IMR-90 (cell line): ENCODE measurements around the gene CC2D2B. TPM values are rescaled to one million over a fixed set of nuclear protein-coding genes. Genes with fewer than 3 reads are reported as not detected.

ENCODE experiments used
- ATAC-seq: fragments of 200-7000 bp; cut with Tn5 transposase; 2 replicates; pipeline ENCODE4 v1.9.1; 2020; ENCODE audit warnings: low read depth, mild to moderate bottlenecking, moderate library complexity
- BruUV-seq: library from RNA; stranded (reverse); fragments of 400-500 nt; replicated peaks from 2 replicates; lab custom pipeline; 2021; lab: Mats Ljungman, UMichigan
- CTCF ChIA-PET: fragments of 300-600 bp; formaldehyde crosslinking; extraction: SDS; loops from one replicate; lab custom pipeline; 2021; ENCODE audit warnings: antibody characterized with exemption; lab: Yijun Ruan, JAX
- POLR2A ChIA-PET: fragments of 300-600 bp; sonication (Branson Sonifier 250); formaldehyde crosslinking; loops from one replicate; lab custom pipeline; 2022; ENCODE audit warnings: antibody characterized with exemption; ENCODE audit not compliant: unreplicated experiment; lab: Charles Lee
- DNase-seq: peaks from one replicate; pipeline ENCODE4 v3.0.0; 2013
- H2AFZ ChIP-seq: replicated peaks from 2 replicates; pipeline ENCODE3; 2013; ENCODE audit warnings: low read length, mild to moderate bottlenecking; ENCODE audit not compliant: poor library complexity
- H2AK5ac ChIP-seq: 2 replicates; pipeline ENCODE4 v1.6.1; 2013; ENCODE audit warnings: low read depth, low read length, inconsistent platforms
- H2AK9ac ChIP-seq: replicated peaks from 2 replicates; pipeline ENCODE3; 2013; ENCODE audit warnings: mild to moderate bottlenecking, low read depth, low read length, moderate library complexity; ENCODE audit not compliant: poor library complexity
- H2BK120ac ChIP-seq: 2 replicates; pipeline ENCODE4 v1.6.1; 2013; ENCODE audit warnings: low read depth, low read length, inconsistent platforms
- H2BK15ac ChIP-seq: 3 replicates; pipeline ENCODE4 v1.6.1; 2013; ENCODE audit warnings: low read depth, low read length, inconsistent platforms
- H2BK20ac ChIP-seq: 2 replicates; pipeline ENCODE4 v1.6.1; 2013; ENCODE audit warnings: low read depth, mild to moderate bottlenecking, inconsistent platforms, low read length, moderate library complexity
- H2BK5ac ChIP-seq: 2 replicates; pipeline ENCODE4 v1.6.1; 2013; ENCODE audit warnings: mild to moderate bottlenecking, low read depth, low read length, inconsistent platforms; ENCODE audit not compliant: poor library complexity, severe bottlenecking
- H3K14ac ChIP-seq: replicated peaks from 2 replicates; pipeline ENCODE4 v1.6.1; 2013; ENCODE audit warnings: low read depth, low read length, inconsistent platforms
- H3K18ac ChIP-seq: 2 replicates; pipeline ENCODE4 v1.6.1; 2013; ENCODE audit warnings: low read depth, low read length, control low read depth
- H3K23ac ChIP-seq: 2 replicates; pipeline ENCODE4 v1.6.1; 2013; ENCODE audit warnings: low read depth, low read length, inconsistent platforms
- H3K27ac ChIP-seq: 2 replicates; pipeline ENCODE4 v1.5.1; 2013; ENCODE audit warnings: mild to moderate bottlenecking, control low read depth, low read length; ENCODE audit not compliant: insufficient read depth
- H3K27me3 ChIP-seq: 2 replicates; pipeline ENCODE4 v1.6.1; 2013; ENCODE audit warnings: low read length; ENCODE audit not compliant: control insufficient read depth, insufficient read depth
- H3K36me3 ChIP-seq: 2 replicates; pipeline ENCODE4 v1.6.1; 2013; ENCODE audit warnings: low read length, mixed read lengths; ENCODE audit not compliant: control insufficient read depth, insufficient read depth
- H3K4ac ChIP-seq: 2 replicates; pipeline ENCODE4 v1.6.1; 2013; ENCODE audit warnings: low read depth, low read length, inconsistent platforms
- H3K4me1 ChIP-seq: 2 replicates; pipeline ENCODE4 v1.6.1; 2013; ENCODE audit warnings: low read length, mixed read lengths; ENCODE audit not compliant: control insufficient read depth, insufficient read depth
- H3K4me2 ChIP-seq: 2 replicates; pipeline ENCODE4 v1.6.1; 2013; ENCODE audit warnings: low read depth, mild to moderate bottlenecking, control low read depth, low read length, moderate library complexity
- H3K4me3 ChIP-seq: 2 replicates; pipeline ENCODE4 v1.5.1; 2013; ENCODE audit warnings: low read depth, mild to moderate bottlenecking, control low read depth, low read length, moderate library complexity; ENCODE audit not compliant: insufficient read depth
- H3K56ac ChIP-seq: 2 replicates; pipeline ENCODE4 v1.6.1; 2013; ENCODE audit warnings: low read length, inconsistent platforms; ENCODE audit not compliant: insufficient read depth; ENCODE audit errors: extremely low read depth
- H3K79me1 ChIP-seq, 2 experiments: 2 replicates each; pipeline ENCODE4 v1.6.1; 2013; ENCODE audit warnings: low read length in 2 of 2, inconsistent platforms in 1 of 2, low read depth in 1 of 2
- H3K9ac ChIP-seq: 2 replicates; pipeline ENCODE4 v1.6.1; 2013; ENCODE audit warnings: low read depth, low read length, control low read depth
- H3K9me1 ChIP-seq: 2 replicates; pipeline ENCODE4 v1.6.1; 2013; ENCODE audit warnings: low read length, inconsistent platforms; ENCODE audit not compliant: insufficient read depth
- H3K9me3 ChIP-seq: 2 replicates; pipeline ENCODE4 v1.6.1; 2013; ENCODE audit warnings: low read length; ENCODE audit not compliant: control insufficient read depth, insufficient read depth
- H4K20me1 ChIP-seq: 2 replicates; pipeline ENCODE4 v1.6.1; 2013; ENCODE audit warnings: low read length, inconsistent platforms; ENCODE audit not compliant: insufficient read depth
- H4K5ac ChIP-seq: 2 replicates; pipeline ENCODE4 v1.6.1; 2013; ENCODE audit warnings: mild to moderate bottlenecking, low read depth, low read length, control low read depth
- H4K8ac ChIP-seq, 2 experiments: 2 replicates each; pipeline ENCODE4 v1.6.1; 2013; ENCODE audit warnings: low read depth in 2 of 2, low read length in 2 of 2, control low read depth in 1 of 2, inconsistent platforms in 1 of 2
- H4K91ac ChIP-seq: 2 replicates; pipeline ENCODE4 v1.6.1; 2013; ENCODE audit warnings: low read depth, low read length, inconsistent platforms; ENCODE audit not compliant: insufficient read depth
- BHLHE40 ChIP-seq: fragments of 150-350 bp; IDR thresholded peaks from 2 replicates; pipeline ENCODE4 v1.6.1; 2016; ENCODE audit warnings: mild to moderate bottlenecking, low read depth, low read length
- CEBPB ChIP-seq: IDR thresholded peaks from 2 replicates; pipeline ENCODE4 v1.6.1; 2012; ENCODE audit warnings: low read depth, low read length, improper control_type of control experiment
- CHD1 ChIP-seq: IDR thresholded peaks from 2 replicates; pipeline ENCODE4 v1.6.1; 2012; ENCODE audit warnings: low read depth, low read length, improper control_type of control experiment
- FOS ChIP-seq: fragments of 150-350 bp; IDR thresholded peaks from 2 replicates; pipeline ENCODE4 v1.6.1; 2016; ENCODE audit warnings: low read depth, low read length
- MAFK ChIP-seq: IDR thresholded peaks from 2 replicates; pipeline ENCODE4 v1.6.1; 2012; ENCODE audit warnings: low read depth, low read length, improper control_type of control experiment
- MAZ ChIP-seq: IDR thresholded peaks from 2 replicates; pipeline ENCODE4 v1.6.1; 2012; ENCODE audit warnings: low read depth, mild to moderate bottlenecking, low read length, improper control_type of control experiment, moderate library complexity, borderline replicate concordance
- MXI1 ChIP-seq: IDR thresholded peaks from 2 replicates; pipeline ENCODE4 v1.6.1; 2012; ENCODE audit warnings: low read depth, mild to moderate bottlenecking, low read length, moderate library complexity, borderline replicate concordance
- NFE2L2 ChIP-seq: fragments of 150-350 bp; IDR thresholded peaks from 2 replicates; pipeline ENCODE4 v1.6.1; 2016; ENCODE audit warnings: low read depth, mild to moderate bottlenecking, low read length
- POLR2A ChIP-seq: IDR thresholded peaks from 2 replicates; pipeline ENCODE4 v1.6.1; 2012; ENCODE audit warnings: mild to moderate bottlenecking, low read depth, low read length
- RAD21 ChIP-seq: IDR thresholded peaks from 2 replicates; pipeline ENCODE4 v1.6.1; 2012; ENCODE audit warnings: low read length, improper control_type of control experiment
- RCOR1 ChIP-seq: IDR thresholded peaks from 2 replicates; pipeline ENCODE4 v1.6.1; 2012; ENCODE audit warnings: mild to moderate bottlenecking, low read length, improper control_type of control experiment; ENCODE audit not compliant: insufficient replicate concordance
- RFX5 ChIP-seq: IDR thresholded peaks from 2 replicates; pipeline ENCODE4 v1.8.0; 2012; ENCODE audit warnings: low read depth, mild to moderate bottlenecking, low read length, moderate library complexity
- USF2 ChIP-seq: fragments of 150-350 bp; IDR thresholded peaks from 2 replicates; pipeline ENCODE4 v1.6.1; 2017; ENCODE audit warnings: mild to moderate bottlenecking, antibody characterized with exemption, low read length, low read depth
- WGBS, 2 experiments: methylation state at CpG; one replicate each; pipeline versions ENCODE4 v1.1.5 to v1.1.7; 2013; ENCODE audit warnings: missing lambda C conversion rate in 2 of 2; ENCODE audit not compliant: insufficient read length in 1 of 2; ENCODE audit errors: extremely low coverage in 2 of 2; 5-methylcytosine and 5-hydroxymethylcytosine counted together
- dilution Hi-C: fragments of 300-500 bp; cut with HindIII; formaldehyde crosslinking; loops from one replicate; pipeline ENCODE4 v1.14.3; 2018; ENCODE audit warnings: low sequenced_read_pairs; ENCODE audit not compliant: unreplicated experiment
- in situ Hi-C: fragments of 300-500 bp; cut with MboI; formaldehyde crosslinking; loops from 3 replicates; pipeline ENCODE4 v1.14.3; 2019; ENCODE audit warnings: low sequenced_read_pairs, inconsistent platforms, mixed read lengths
- intact Hi-C: fragments of 100-400 bp; cut with micrococcal nuclease; formaldehyde crosslinking; loops from 2 replicates; pipeline ENCODE4 v1.10.0; 2022
- polyA plus RNA-seq, 3 experiments: library from polyadenylated mRNA; depleted of rRNA; stranded (reverse); fragments of >200 nt; gene quantifications; 2 replicates each; pipeline ENCODE4 v1.2.3, GENCODE V29; 2012; ENCODE audit warnings: low replicate concordance in 1 of 3
- total RNA-seq: library from RNA; depleted of rRNA; stranded (reverse); fragments of >200 nt; gene quantifications from 2 replicates; pipeline ENCODE4 v1.2.3, GENCODE V29; 2012
- TF ChIP-seq, protein P1 (sequence below): conservative IDR thresholded peaks from 2 replicates; pipeline ENCODE4 v1.5.1; 2012; ENCODE audit warnings: mild to moderate bottlenecking, low read depth, low read length, improper control_type of control experiment
- TF ChIP-seq, protein P2 (sequence below): fragments of 150-350 bp; IDR thresholded peaks from 2 replicates; pipeline ENCODE4 v1.6.1; 2016; ENCODE audit warnings: low read depth, mild to moderate bottlenecking, low read length, moderate library complexity, borderline replicate concordance

Gene CC2D2B
- total and polyA plus RNA-seq, 2 of the 4 experiments (the other 2 are of a cell fraction) = not detected

- no peak overlapping the region for H2AK9ac ChIP-seq
- no peak overlapping the region for H2BK5ac ChIP-seq
- no peak for ATAC-seq
- no CpG with 5 or more reads among the region's 2 CpGs for WGBS, 2 experiments
- in situ Hi-C loops (no loop called here), dilution Hi-C loops (no loop called here), intact Hi-C loops (no loop called here)
- H2AK5ac ChIP-seq = no peak overlapping the region
- no peak overlapping the region for H4K8ac ChIP-seq
- DNase-seq = no peak
- no peak overlapping the region for H3K23ac ChIP-seq
- no peak overlapping the region for H2BK120ac ChIP-seq
- no peak overlapping the region for H4K5ac ChIP-seq
- no peak overlapping the region for H2AFZ ChIP-seq
- TF ChIP-seq MAFK (no peak), FOS (no peak), MXI1 (no peak), POLR2A (no peak), USF2 (no peak), MAZ (no peak), CEBPB (no peak), CHD1 (no peak), BHLHE40 (no peak), NFE2L2 (no peak), RCOR1 (no peak), RFX5 (no peak), RAD21 (no peak)
- TF ChIP-seq, protein P1, sequence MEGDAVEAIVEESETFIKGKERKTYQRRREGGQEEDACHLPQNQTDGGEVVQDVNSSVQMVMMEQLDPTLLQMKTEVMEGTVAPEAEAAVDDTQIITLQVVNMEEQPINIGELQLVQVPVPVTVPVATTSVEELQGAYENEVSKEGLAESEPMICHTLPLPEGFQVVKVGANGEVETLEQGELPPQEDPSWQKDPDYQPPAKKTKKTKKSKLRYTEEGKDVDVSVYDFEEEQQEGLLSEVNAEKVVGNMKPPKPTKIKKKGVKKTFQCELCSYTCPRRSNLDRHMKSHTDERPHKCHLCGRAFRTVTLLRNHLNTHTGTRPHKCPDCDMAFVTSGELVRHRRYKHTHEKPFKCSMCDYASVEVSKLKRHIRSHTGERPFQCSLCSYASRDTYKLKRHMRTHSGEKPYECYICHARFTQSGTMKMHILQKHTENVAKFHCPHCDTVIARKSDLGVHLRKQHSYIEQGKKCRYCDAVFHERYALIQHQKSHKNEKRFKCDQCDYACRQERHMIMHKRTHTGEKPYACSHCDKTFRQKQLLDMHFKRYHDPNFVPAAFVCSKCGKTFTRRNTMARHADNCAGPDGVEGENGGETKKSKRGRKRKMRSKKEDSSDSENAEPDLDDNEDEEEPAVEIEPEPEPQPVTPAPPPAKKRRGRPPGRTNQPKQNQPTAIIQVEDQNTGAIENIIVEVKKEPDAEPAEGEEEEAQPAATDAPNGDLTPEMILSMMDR = no peak
- TF ChIP-seq, protein P2, sequence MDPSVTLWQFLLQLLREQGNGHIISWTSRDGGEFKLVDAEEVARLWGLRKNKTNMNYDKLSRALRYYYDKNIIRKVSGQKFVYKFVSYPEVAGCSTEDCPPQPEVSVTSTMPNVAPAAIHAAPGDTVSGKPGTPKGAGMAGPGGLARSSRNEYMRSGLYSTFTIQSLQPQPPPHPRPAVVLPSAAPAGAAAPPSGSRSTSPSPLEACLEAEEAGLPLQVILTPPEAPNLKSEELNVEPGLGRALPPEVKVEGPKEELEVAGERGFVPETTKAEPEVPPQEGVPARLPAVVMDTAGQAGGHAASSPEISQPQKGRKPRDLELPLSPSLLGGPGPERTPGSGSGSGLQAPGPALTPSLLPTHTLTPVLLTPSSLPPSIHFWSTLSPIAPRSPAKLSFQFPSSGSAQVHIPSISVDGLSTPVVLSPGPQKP = no peak
- H3K79me1 ChIP-seq = no peaks in the 10 kb centered on the region
- H3K9ac ChIP-seq = no peak overlapping the region
- no peak overlapping the region for H3K4ac ChIP-seq
- no peaks in the 10 kb centered on the region for H3K27me3 ChIP-seq
- CTCF ChIA-PET = interaction anchor here (1.0 kb wide), 1 partner anchor 11 kb away, joined by 3 read pairs; no protein-coding TSS in a partner anchor
- BruUV-seq = no TSS peak
- H3K36me3 ChIP-seq = no peaks in the 10 kb centered on the region
- no peaks in the 10 kb centered on the region for H4K20me1 ChIP-seq
- H3K56ac ChIP-seq = no peak overlapping the region
- H3K9me3 ChIP-seq = no peaks in the 10 kb centered on the region
- no peak overlapping the region for H3K14ac ChIP-seq
- H3K4me3 ChIP-seq = no peak overlapping the region
- H3K18ac ChIP-seq = no peak overlapping the region
- no peak overlapping the region for H3K4me2 ChIP-seq
- no peaks in the 10 kb centered on the region for H3K4me1 ChIP-seq
- H2BK20ac ChIP-seq = no peak overlapping the region
- no peak overlapping the region for H2BK15ac ChIP-seq
- no peak overlapping the region for H4K91ac ChIP-seq
- no peaks in the 10 kb centered on the region for H3K9me1 ChIP-seq
- no peak overlapping the region for H3K27ac ChIP-seq
- POLR2A ChIA-PET = no interaction called here
These were observed 27.7 kb downstream of the CC2D2B start for GRCh38 chr10:95935429-95935828.
